ENCODE results near the gene HDAC4.

HDAC4 gene

GRCh38 chr2:239255218-239255617, 145.6 kb downstream of the HDAC4 start (continued):
- no peak for TF ChIP-seq PRDM4 (tag by site-specific recombination; IDR thresholded peaks at IDR 0.05)
- TF ChIP-seq, protein P1, sequence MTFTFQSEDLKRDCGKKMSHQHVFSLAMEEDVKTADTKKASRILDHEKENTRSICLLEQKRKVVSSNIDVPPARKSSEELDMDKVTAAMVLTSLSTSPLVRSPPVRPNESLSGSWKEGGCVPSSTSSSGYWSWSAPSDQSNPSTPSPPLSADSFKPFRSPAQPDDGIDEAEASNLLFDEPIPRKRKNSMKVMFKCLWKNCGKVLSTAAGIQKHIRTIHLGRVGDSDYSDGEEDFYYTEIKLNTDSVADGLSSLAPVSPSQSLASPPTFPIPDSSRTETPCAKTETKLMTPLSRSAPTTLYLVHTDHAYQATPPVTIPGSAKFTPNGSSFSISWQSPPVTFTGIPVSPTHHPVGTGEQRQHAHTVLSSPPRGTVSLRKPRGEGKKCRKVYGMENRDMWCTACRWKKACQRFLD (tag by site-specific recombination; IDR thresholded peaks at IDR 0.05): no peak
- TF ChIP-seq ZNF555 (tag by site-specific recombination; conservative IDR thresholded peaks at IDR 0.05): no peak

GRCh38 chr2:239253701-239254436, 147.0 kb downstream of the HDAC4 start:
- Histone ChIP-seq H3K36me3 (ENCODE audit: control insufficient read depth in 2 of 2, insufficient read depth in 1 of 2, low read length in 2 of 2) (no peaks in the 10 kb centered on the region), H3K4me3 (ENCODE audit: low read depth, low read length) (no peak overlapping the region), H3K9me3 (ENCODE audit: control insufficient read depth, insufficient read depth, low read depth, low read length) (no peaks in the 10 kb centered on the region; the same call in 1 of the 2 replicates), H3K4me1 (ENCODE audit: control insufficient read depth, insufficient read depth, low read length) (no peaks in the 10 kb centered on the region), H3K27ac (ENCODE audit: extremely low read depth, low read depth, low read length) (no peak overlapping the region)
- POLR2A ChIA-PET: no interaction called here
- TF ChIP-seq ZNF544 (tag by site-specific recombination; IDR thresholded peaks at IDR 0.05): no peak
- no peak for TF ChIP-seq SP3 (tag by site-specific recombination; IDR thresholded peaks at IDR 0.05)
- no peak for TF ChIP-seq ZSCAN5A (tag by site-specific recombination; IDR thresholded peaks at IDR 0.05)
- TF ChIP-seq EGR2 (tag by site-specific recombination; IDR thresholded peaks at IDR 0.05; ENCODE audit: low read depth): no peak
- no peak for TF ChIP-seq RBAK (tag by site-specific recombination; IDR thresholded peaks at IDR 0.05)
- TF ChIP-seq ZNF677 (tag by site-specific recombination; IDR thresholded peaks at IDR 0.05): no peak
- no peak for TF ChIP-seq ZNF19 (tag by site-specific recombination; IDR thresholded peaks at IDR 0.05; ENCODE audit: low read depth)
- TF ChIP-seq ZNF521 (tag by site-specific recombination; IDR thresholded peaks at IDR 0.05): no peak
- CTCF ChIA-PET: interaction anchor here (0.7 kb wide), 1 partner anchor 990 kb away, joined by 3 read pairs; no protein-coding TSS in a partner anchor

DNA sequence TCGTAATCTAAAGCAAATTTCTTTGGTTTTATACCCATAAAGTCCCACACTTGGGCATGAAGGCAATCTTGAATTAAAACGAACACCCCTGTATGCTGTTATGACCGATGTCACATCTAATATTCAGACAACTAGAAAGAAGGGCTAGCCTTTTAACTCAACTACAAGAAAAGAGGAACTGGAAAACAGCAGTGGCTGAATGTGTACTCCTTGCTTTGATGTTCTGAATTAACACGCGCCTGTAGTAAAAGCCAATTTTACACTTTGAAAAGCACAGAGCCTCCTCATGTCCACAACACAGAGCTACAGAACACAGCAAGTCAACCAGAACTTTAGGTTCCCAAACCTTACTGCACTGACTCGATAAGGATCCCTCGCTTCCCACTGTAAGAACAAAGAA, 147.6 kb downstream of the HDAC4 start:
- no peaks in the 10 kb centered on the region; the same call in 1 of the 2 replicates for H3K9me3 ChIP-seq (ENCODE audit: control insufficient read depth, insufficient read depth, low read depth, low read length)
- H3K4me3 ChIP-seq (ENCODE audit: low read depth, low read length): no peak overlapping the region
- H3K4me1 ChIP-seq (ENCODE audit: control insufficient read depth, insufficient read depth, low read length): no peaks in the 10 kb centered on the region
- TF ChIP-seq ZFP69B (tag by site-specific recombination; IDR thresholded peaks at IDR 0.05) (no peak), YY2 (tag by site-specific recombination; IDR thresholded peaks at IDR 0.05) (no peak), OVOL3 (tag by site-specific recombination; IDR thresholded peaks at IDR 0.05) (no peak), ZSCAN4 (tag by site-specific recombination; IDR thresholded peaks at IDR 0.05) (no peak), ZNF302 (tag by site-specific recombination; IDR thresholded peaks at IDR 0.05; ENCODE audit: low read depth) (no peak), OSR2 (tag by site-specific recombination; IDR thresholded peaks at IDR 0.05) (no peak), ZNF184 (tag by site-specific recombination; IDR thresholded peaks at IDR 0.05) (no peak)
- H3K27ac ChIP-seq (ENCODE audit: extremely low read depth, low read depth, low read length): no peak overlapping the region
- ChIA-PET POLR2A (no interaction called here), CTCF (interaction anchor here (0.8 to 1.0 kb wide), 2 partner anchors 15 to 65 kb away, joined by 3 read pairs; no protein-coding TSS in a partner anchor)
- no peaks in the 10 kb centered on the region for H3K36me3 ChIP-seq (ENCODE audit: control insufficient read depth in 2 of 2, insufficient read depth in 1 of 2, low read length in 2 of 2)
